ENCODE results near the gene C1orf174. TPM values are rescaled to one million over a fixed set of nuclear protein-coding genes. Genes with fewer than 3 reads are reported as not detected.
A peak's percentile ranks its signal among the peaks of the same experiment; 100 is the strongest.

The C1orf174 gene
- total RNA-seq, 4 donors from 2014 or later = 27.3 to 36.6 (median 32.7) TPM

- Histone ChIP-seq H3K9me3 (no peaks in the 10 kb centered on the region), H3K4me3 (replicated peaks in 1 of 3) (no peak overlapping the region), H3K36me3 (peaks cover 6 to 16% of the 10 kb centered on the region in 2 donors), H3K27me3 (no peaks in the 10 kb centered on the region), H3K4me1 (no peaks in the 10 kb centered on the region), H3K27ac (no peak overlapping the region)
- DNase-seq = no peak
- intact Hi-C loops (cut with DNase I) = no loop called here
- TF ChIP-seq POLR2A (IDR thresholded peaks at IDR 0.05) = no peak
- TF ChIP-seq, protein P1, sequence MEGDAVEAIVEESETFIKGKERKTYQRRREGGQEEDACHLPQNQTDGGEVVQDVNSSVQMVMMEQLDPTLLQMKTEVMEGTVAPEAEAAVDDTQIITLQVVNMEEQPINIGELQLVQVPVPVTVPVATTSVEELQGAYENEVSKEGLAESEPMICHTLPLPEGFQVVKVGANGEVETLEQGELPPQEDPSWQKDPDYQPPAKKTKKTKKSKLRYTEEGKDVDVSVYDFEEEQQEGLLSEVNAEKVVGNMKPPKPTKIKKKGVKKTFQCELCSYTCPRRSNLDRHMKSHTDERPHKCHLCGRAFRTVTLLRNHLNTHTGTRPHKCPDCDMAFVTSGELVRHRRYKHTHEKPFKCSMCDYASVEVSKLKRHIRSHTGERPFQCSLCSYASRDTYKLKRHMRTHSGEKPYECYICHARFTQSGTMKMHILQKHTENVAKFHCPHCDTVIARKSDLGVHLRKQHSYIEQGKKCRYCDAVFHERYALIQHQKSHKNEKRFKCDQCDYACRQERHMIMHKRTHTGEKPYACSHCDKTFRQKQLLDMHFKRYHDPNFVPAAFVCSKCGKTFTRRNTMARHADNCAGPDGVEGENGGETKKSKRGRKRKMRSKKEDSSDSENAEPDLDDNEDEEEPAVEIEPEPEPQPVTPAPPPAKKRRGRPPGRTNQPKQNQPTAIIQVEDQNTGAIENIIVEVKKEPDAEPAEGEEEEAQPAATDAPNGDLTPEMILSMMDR (IDR thresholded peaks at IDR 0.05) = no peak
- 84 to 95% methylated on average over 6 of the region's 6 CpGs for WGBS, 2 donors
These were observed 35.2 kb downstream of the C1orf174 start for GRCh38 chr1:3864884-3865283.

DNA sequence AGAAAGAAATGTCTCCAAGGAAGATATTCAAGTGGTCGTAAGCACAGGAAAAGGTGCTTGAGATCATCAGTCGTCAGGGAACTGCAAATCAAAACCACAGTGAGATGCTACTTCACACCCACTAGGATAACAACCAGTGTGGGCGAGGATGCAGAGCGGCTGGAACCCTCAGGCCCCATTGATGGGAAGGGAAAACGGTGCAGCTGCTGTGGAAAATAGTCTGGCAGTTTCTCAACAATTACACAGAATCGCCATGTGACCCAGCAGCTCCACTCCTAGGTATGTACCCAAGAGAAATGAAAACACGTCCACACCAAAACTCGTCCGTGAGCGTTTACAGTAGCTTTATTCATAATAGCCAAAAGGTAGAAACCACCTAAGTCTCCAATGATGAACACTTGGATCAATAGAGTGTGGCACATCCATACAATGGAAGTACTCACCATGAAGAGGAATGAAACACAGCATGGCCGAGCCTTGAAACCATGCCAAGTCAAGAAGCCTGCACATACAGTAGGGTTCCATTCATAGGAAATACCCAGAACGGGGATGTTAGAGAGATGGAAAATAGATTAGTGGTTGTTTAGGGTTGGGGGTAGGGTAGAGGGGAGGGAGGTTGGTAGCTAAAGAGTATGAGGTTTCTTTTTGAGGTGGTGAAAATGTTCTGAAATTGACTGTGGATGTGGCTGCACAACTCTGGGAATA is 36.7 kb downstream of the C1orf174 start:
- intact Hi-C loops (cut with DNase I) = no loop called here
- no peaks in the 10 kb centered on the region for H3K9me3 ChIP-seq
- H3K27me3 ChIP-seq = no peaks in the 10 kb centered on the region
- WGBS, 2 donors = 83 to 84% methylated on average over 12 of the region's 12 CpGs
- no peak overlapping the region for H3K4me3 ChIP-seq (replicated peaks in 1 of 3)
- TF ChIP-seq POLR2A (IDR thresholded peaks at IDR 0.05) = no peak
- TF ChIP-seq, protein P1 (IDR thresholded peaks at IDR 0.05) = no peak
- H3K4me1 ChIP-seq = peaks cover 4 to 6% of the 10 kb centered on the region in 2 donors
- peaks cover 0 to 8% of the 10 kb centered on the region in 2 donors for H3K36me3 ChIP-seq
- H3K27ac ChIP-seq = no peak overlapping the region
- DNase-seq = no peak

- intact Hi-C loops (cut with DNase I) = loop anchor here (5.0 kb wide), 1 partner anchor 39 kb away; no protein-coding TSS in a partner anchor
- Histone ChIP-seq H3K4me1 (peaks cover 18 to 23% of the 10 kb centered on the region in 2 donors), H3K4me3 (replicated peaks in 1 of 3) (peak overlapping the region in 1 of 3 donors; percentile 56), H3K27me3 (no peaks in the 10 kb centered on the region), H3K27ac (peak overlapping the region in 1 of 3 donors; percentile 63), H3K9me3 (no peaks in the 10 kb centered on the region), H3K36me3 (no peaks in the 10 kb centered on the region)
- DNase-seq = peak; percentile 62 to 67
- TF ChIP-seq POLR2A (IDR thresholded peaks at IDR 0.05) = no peak
- TF ChIP-seq, protein P1 (IDR thresholded peaks at IDR 0.05) = peak in 2 of 6 experiments; percentile 2 to 20
- WGBS, 2 donors = 54 to 69% methylated on average over 30 to 32 of the region's 34 CpGs
These were observed 41.7 kb downstream of the C1orf174 start for GRCh38 chr1:3858231-3858981.

DNA sequence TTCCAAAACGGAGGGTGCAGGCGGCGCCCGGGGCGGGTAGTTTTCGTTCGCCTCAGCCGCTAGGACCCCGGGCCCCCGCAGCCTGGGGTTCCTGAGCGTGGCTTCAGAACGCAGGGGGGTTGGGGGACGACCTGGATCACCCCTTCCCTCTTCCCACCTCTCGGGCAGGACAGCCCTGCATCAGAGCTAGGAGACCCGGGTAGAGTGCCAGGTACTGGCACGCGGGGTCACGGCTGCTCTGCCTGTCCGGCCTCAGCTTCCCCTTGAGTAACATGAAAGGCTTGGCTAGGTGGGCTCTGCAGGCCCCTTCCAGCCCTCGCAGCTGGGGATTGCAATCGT is 42.3 kb downstream of the C1orf174 start:
- H3K36me3 ChIP-seq = no peaks in the 10 kb centered on the region
- no peaks in the 10 kb centered on the region for H3K9me3 ChIP-seq
- 6 to 35% methylated on average over 5 to 9 of the region's 21 CpGs for WGBS, 2 donors
- H3K4me3 ChIP-seq (replicated peaks in 1 of 3) = peak overlapping the region; percentile 56 to 89 (median 64)
- DNase-seq = no peak
- intact Hi-C loops (cut with DNase I) = loop anchor here (5.0 kb wide), 1 partner anchor 40 kb away; no protein-coding TSS in a partner anchor
- H3K4me1 ChIP-seq = peaks cover 18 to 23% of the 10 kb centered on the region in 2 donors
- peak overlapping the region; percentile 60 to 72 (median 63) for H3K27ac ChIP-seq
- no peaks in the 10 kb centered on the region for H3K27me3 ChIP-seq
- TF ChIP-seq, protein P1 (IDR thresholded peaks at IDR 0.05) = no peak
- no peak for TF ChIP-seq POLR2A (IDR thresholded peaks at IDR 0.05)
